ENCODE results near the gene SCD5.

SCD5 gene

GRCh38 chr4:82681754-82682153, 116.8 kb downstream of the SCD5 start:
- DNase-seq = no peak

- no peak for DNase-seq
These were observed 117.8 kb downstream of the SCD5 start for GRCh38 chr4:82680834-82681233.

- DNase-seq = no peak
These were observed 119.1 kb downstream of the SCD5 start for GRCh38 chr4:82679531-82679930.

- DNase-seq = no peak
These were observed 120.5 kb downstream of the SCD5 start for GRCh38 chr4:82678051-82678450.

- DNase-seq = no peak
These were observed 121.3 kb downstream of the SCD5 start for GRCh38 chr4:82677327-82677726.

- DNase-seq = no peak
These were observed 130.7 kb downstream of the SCD5 start for GRCh38 chr4:82667761-82668480.

GRCh38 chr4:82666970-82667665, 131.5 kb downstream of the SCD5 start:
- no peak for DNase-seq

- no peak for DNase-seq
These were observed 137.2 kb downstream of the SCD5 start for GRCh38 chr4:82661181-82661992.

GRCh38 chr4:82652062-82652461, 146.5 kb downstream of the SCD5 start:
- no peak for DNase-seq

- no peak for DNase-seq
These were observed 147.7 kb downstream of the SCD5 start for GRCh38 chr4:82650868-82651267.

- DNase-seq = no peak
These were observed 150.2 kb downstream of the SCD5 start for GRCh38 chr4:82648356-82648755.

GRCh38 chr4:82645936-82646565, 152.5 kb downstream of the SCD5 start:
- DNase-seq = no peak

- no peak for DNase-seq
These were observed 153.9 kb downstream of the SCD5 start for GRCh38 chr4:82644734-82645126.

GRCh38 chr4:82643994-82644733, 154.4 kb downstream of the SCD5 start:
- DNase-seq = no peak

GRCh38 chr4:82642331-82642730, 156.3 kb downstream of the SCD5 start:
- DNase-seq = no peak

- no peak for DNase-seq
These were observed 158.1 kb downstream of the SCD5 start for GRCh38 chr4:82640540-82640939.

- DNase-seq = no peak
These were observed 158.6 kb downstream of the SCD5 start for GRCh38 chr4:82639971-82640370.

- DNase-seq = no peak
These were observed 160.1 kb downstream of the SCD5 start for GRCh38 chr4:82638479-82638878.

- DNase-seq = no peak
These were observed 168.5 kb downstream of the SCD5 start for GRCh38 chr4:82630079-82630478.

- DNase-seq = no peak
These were observed 169.2 kb downstream of the SCD5 start for GRCh38 chr4:82629238-82630000.

- DNase-seq = no peak
These were observed 172.2 kb downstream of the SCD5 start for GRCh38 chr4:82626251-82626868.

Data from NK-92 treated with Interleukin-12 subunit alpha and Interleukin-12 subunit beta, amount 100 ng/mL, for 24 hours (cell line).